CMK (cell line): ENCODE measurements around the gene CATSPERE.
"Not testable (repeated sequence)": the region's sequence is repeated elsewhere in the genome, so short reads cannot be mapped to it uniquely, and the experiment has no call there.

Experiments used
- DNase-seq: peaks from one replicate; pipeline ENCODE4 v3.0.0-alpha.2; 2010; ENCODE audit warnings: low read depth

The CATSPERE gene

DNA sequence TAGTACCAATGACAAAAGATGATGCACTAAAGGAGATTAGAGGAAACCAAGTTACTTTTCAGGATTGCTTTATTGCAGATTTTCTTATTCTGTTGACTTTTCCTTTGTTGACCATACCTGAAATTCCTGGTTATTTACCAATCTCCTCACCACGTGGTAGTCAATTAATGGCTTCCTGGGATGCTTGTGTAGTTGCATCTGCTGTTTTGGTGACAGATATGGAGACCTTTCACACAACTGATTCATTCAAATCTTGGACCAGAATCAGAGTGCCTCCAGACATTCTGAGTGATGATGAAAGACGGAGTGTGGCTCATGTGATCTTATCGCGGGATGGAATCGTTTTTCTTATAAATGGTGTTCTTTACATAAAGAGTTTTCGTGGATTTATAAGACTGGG lies 91.3 kb downstream of the CATSPERE start:
- no peak for DNase-seq

DNA sequence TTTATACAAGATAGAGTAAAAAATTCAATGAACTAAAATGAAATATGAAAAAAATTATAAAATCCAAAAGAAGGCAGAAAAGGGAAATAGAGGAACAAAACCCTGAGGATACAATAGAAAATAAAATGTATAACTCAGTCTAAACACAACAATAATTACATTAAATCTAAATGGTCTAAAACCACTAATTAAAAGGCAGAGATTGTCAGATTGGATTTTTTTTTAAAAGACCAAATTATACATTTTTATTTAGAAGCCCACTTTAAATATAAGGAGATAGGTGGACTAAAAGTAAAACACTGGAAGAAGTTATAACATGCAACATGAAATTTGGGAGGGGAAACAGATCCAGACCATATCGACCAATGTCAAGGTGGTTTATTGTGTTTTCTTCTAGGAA lies 95.2 kb downstream of the CATSPERE start:
- no peak for DNase-seq

DNA sequence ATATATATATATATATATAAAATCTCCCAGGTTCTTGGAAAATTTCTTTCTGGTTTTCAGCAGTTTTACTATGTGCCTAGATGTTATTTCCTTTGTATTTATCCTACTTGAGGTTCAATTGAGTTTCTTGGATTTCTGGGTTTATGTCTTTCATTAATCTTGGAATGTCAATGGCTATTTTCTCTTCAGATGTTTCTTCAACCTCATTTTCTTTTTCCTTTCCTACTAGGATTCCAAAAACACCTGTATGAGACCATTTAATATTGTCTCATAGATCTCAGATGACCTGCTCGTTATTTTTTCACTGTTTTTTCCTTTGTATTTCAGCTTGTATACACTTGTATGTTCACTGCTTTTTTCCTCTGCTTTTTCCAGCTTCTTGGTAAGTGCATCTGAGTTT lies 96.5 kb downstream of the CATSPERE start:
- DNase-seq, result no peak

DNA sequence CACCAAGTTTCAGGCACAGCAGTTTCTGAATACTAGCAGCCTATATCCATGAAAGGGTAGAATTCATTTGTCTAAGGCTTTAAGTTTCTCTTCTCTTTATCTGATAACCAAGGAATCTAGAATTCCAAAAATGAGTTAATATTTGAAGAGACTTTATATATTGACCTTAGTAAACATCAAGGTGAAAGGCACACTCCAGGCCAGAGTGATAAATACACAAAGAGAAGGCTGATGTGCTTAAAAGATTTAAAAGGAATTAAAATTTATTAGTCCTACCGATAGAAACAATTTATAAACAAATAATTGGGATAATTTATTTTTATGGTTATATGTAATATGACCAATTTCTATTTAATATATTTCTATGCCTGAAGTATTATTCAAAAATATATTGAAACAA lies 98.5 kb downstream of the CATSPERE start:
- DNase-seq, result no peak

DNA sequence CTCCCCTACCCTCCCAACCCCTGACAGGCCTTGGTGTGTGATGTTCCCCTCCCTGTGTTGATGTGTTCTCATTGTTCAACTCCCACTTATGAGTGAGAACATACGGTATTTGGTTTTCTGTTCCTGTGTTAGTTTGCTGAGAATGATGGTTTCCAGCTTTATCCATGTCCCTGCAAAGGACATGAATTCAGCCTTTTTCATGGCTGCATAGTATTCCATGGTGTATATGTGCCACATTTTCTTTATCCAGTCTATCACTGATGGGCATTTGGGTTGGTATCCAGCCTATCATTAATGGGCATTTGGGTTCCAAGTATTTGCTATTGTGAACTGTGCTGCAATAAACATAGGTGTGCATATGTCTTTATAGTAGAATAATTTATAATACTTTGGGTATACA lies 101.8 kb downstream of the CATSPERE start:
- not testable (repeated sequence) for DNase-seq

DNA sequence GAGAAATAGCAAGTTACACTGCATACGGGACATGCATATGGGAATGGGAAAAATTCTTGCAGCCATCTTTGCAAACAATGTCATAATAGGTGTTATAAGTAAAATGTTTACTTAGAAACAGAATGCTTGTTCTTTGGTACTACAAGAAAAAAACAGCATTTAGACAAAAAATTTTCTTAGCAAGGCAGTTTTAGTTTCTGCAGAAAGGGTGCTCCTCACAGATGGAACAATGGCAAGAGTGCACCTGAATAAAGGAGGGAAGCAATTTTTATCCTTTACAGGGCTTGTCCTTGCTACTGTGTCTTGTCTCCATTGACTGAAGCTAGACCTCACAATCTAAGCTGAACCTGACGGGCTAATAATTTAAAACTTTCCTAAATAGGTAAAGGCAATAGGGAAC lies 112.7 kb downstream of the CATSPERE start:
- no peak for DNase-seq

DNA sequence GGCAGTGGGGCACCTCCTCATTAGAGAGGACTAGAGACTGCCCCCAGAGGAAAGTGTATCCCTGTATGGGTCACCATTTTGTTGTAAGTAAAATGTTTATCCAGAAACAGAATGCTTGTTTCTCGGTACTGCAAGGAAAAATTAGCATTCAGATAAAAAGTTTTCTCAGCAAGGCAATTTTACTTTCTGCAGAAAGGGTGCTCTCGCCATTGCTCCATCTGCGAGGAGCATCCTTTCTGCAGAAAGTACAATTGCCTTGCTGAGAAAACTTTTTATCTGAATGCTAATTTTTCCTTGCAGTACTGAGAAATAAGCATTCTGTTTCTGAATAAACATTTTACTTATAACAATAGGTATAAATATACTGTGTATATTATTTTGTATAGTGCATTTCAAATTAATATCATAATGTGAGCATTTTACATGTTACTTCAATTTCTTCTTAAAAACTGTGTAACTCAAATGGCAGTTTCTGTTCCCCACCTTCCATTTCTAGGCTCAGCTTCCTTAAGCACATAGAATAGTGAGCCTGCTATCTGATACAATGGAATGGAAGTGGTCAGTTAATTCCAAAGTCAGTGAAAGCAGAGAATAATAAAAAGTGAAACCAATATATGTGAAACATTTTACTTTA lies 115.3 kb downstream of the CATSPERE start:
- no peak for DNase-seq

DNA sequence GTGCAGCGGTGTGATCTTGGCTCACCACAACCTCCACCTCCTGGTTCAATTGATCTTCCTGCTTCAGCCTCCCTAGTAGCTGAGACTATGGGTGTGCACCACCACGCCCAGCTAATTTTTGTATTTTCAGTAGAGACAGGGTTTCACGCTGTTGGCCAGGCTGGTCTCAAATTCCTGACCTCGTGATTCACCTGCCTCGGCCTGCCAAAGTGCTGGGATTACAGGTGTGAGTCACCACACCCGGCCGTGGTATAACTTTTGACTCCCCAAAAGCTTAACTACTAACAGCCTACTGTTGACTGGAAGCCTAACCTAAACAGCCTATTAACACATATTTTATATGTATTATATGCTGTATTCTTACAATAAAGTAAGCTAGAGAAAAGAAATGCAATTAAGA lies 117.1 kb downstream of the CATSPERE start:
- DNase-seq, result not testable (repeated sequence)

DNA sequence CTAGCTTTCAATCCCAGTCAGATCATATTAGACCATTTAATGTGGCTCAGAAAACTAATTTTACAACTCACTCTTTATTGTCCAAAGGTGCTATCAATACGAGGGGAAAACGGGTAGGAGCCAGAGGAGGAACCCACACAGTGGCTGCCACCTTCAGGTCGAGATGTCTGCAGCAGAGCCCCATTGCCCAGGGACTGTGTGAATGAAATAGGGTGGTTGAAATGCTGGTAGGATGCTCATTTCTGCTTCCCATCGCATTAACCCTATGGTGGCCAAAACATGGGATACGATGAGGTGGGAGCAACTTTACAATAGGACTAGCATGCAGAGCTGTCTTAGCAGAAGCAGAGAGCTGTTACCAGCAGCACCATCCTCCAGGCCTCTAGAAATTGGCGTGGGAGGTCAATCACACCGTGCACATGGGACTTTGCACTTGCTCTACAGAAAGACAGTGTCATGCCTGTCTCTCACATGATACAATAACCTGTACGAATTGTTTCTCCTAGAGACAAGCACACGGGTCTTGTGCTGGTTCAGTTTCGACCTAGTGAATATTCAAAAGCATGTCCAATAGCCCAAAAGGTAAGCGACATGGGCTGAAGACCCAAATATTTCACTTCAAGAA lies 122.4 kb downstream of the CATSPERE start:
- no peak for DNase-seq

DNA sequence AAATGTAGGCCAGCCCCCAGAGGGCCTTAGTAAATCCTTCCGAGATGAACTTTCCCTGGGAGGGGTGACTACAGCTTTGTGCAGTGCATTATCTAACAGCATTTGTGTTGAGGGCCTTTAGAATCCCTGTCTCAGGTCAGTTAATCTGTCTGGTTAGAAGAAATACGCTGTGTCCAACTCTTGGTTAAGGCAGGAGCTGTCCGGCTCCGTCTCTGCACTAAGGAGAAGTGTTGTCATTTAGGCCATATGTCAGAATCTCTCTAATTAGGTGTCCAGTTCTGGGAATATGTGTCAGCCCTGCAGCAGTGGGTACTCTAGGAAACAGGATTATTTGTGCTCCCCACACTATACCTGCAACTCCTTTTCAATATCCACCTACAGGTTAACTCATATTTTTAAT lies 124.8 kb downstream of the CATSPERE start:
- DNase-seq, result no peak

DNA sequence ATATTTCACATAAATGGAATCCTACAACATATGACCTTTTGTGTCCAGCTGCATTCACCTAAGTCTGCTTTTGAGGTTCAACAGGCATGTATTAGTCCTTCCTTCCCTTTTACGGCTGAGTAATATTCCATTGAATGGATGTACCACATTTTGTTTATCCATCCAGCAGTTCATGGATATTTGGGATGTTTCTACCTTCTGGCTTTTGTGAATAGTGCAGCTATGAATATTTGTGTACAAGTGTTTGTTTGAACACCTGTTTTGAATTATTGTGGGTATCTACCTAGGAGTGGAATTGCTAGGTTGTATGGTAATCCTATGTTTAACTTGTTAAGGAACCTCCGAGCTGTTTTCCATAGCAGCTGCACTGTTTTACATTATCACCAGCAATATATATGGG lies 129.6 kb downstream of the CATSPERE start:
- no peak for DNase-seq

DNA sequence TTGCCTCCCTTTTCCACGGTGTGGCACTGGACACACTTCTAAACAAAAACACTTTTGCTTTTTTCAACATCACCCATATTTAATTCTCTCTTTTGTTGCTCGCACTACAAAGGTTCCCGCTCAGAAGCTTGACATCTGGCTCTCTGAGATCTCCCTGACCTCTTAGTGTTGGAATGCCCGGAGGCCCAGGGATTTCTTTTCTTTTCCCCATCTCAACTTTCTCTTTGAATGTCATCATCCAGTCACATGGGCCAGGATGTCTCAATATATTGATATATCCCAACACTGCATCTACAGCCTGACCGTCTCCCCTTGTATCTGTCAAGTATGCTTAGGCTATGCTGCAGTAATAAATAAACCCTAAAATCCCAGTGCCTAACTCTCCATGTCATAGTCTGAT lies 137.5 kb downstream of the CATSPERE start:
- no peak for DNase-seq

DNA sequence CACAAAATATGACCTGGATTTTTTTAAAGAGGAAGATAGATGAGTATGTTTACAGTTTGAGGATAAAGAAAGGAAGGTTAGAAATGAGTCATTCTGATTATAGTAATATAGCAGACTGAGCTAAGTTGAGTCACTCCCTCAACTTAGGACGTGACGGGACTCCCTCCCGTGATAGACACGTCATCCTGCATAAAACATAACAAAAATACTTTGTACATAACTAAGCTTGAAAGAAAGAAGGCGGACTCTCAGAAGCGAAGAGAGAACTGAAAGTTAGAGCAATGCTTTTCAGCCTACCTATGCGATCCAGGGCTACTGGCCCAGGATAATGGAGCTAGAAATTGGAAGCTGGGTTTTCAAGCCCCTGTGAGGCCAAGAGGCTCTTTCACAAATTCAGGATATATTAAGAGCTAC lies 138.9 kb downstream of the CATSPERE start:
- DNase-seq, result no peak

DNA sequence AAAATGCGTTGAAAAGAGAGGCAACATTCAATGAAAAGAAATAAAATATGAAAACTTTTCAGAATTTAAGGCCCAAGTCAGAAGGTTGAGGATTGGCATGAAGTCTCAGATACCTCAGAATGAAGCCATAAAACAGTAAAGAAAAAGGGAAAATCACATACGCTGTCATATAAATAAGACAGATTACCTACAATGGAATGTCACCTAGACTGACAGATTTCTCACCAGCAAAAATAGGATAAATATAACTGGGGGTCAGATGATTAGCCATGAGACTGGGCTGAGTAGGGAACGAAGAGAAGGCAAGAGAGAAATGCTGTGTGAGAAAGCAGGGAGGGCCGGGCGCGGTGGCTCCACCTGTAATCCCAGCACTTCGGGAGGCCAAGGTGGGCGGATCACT lies 140.3 kb downstream of the CATSPERE start:
- no peak for DNase-seq

DNA sequence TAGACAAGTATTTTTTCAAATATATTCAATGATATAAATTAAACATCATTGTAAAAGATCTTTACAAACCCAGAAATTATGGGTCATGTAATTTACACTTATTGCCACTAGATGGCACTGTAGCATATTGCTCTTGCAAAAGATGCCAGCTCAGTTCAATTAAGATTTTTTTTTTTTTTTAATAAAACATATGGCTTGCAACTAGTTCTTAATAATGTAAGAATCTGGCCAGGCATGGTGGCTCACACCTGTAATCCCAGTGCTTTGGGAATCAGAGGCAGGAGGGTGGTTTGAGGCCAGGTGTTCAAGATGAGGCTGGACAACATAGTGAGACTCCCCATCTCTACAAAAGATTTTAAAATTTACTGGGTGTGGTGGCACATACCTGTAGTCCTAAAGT lies 142.4 kb downstream of the CATSPERE start:
- DNase-seq, result no peak

DNA sequence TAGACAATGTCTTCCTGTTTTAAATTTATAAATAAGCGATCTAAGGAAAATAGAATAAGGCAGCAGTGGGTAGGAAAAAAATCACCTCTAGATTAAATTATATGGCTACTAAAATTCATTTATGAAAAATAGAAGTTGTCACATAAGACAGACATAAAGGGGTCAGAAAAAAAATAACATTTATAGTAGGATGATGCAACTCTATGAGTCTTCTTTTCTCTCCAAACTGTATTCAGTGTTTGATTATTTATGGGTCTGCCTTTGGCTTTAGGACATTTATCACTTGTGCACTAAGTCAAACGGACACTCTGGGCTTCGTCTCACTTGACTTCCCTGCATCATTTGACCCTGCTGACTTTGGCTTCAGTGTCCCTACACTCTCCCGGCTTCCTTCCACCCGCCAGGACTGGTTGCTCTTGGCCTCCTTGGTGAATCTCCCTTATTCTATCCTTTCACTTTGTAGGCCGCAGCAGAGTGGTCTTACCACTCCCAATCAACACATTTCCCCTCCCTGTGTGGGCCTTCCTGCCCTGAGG lies 144.8 kb downstream of the CATSPERE start:
- DNase-seq, result no peak

DNA sequence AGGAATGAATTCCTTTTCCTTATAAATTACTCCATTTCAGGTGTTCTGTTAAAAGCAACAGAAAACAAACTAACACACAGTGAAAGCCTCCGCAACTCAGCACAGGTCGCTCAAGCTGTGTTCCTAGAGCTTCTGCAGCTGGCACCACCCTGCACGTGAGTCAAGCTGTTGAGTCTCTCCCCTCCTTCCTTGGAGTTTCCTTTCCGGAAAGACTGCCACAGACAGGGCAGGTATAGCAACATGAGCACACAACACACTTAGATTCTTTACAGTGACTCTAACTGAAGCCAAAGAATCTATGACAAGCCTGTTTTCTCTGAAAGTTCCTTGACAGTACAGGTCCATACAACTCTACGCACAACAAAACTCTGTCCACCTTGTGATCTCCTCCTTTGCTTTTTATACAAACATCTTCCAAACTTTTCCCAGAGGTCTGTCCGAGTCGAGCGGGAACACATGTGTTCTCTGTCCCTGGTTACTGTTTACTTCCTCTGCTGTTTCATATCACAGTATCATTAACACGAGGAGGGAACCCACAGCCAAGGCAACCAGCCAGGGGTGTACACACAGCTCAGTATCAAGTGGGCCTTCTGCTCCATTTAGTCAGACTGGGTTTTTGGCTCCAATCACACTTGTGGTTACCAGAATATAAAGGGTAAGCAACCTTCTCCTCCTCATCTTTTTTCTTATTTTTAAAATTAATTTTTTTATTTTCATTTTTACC lies 153.2 kb downstream of the CATSPERE start:
- DNase-seq, result no peak

DNA sequence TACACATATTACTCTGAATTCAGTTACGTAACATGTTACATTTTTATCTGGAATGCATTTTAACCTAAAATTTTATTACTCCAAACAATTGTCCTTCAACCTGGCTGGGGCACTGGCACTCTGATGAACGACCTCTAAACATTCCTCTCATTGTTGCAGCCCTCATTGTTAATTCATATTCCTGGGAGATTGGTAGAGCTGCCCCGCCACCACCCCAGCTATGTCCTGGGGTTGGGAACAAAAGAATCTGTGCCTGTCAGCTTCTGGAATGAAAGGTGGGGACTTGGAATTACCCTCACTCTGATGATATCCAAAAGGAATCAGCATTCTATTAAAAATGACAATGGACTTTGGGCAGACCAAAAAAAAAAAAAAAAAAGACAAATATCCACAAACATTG lies 153.8 kb downstream of the CATSPERE start:
- DNase-seq, result no peak

DNA sequence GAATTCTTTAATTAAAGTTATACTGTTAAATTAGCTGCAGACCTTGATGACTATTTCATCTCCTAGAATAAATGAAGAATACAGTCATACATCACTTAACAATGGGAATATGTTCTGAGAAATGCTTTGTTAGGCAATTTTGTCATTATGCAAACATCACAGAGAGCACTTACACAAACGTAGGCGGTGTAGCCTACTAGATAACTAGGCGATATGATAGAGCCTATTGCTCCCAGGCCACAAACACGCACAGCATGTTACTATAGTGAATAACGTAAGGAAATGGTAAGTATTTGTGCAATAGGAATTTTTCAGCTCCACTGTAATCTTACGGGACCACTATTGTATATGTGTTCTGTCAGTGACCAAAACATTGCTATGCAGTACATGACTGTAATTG lies 154.2 kb downstream of the CATSPERE start:
- no peak for DNase-seq

DNA sequence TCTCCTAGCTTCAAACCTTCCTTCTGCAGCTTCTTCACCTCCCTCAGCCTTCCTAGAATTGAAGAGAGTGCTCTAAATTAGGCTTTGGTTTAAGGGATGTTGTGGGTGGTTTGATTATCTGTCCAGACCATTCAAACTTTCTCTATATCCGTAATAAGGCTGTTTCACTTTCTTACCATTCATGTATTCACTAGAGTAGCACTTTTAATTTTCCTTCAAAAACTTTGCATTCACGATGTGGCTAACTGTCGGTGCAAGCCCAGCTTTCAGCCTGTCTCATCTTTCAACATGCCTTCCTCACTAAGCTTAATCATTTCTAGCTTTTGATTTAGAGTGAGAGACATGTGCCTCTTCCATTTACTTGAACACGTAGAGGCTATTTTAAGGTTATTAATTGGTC lies 165.6 kb downstream of the CATSPERE start:
- no peak for DNase-seq

DNA sequence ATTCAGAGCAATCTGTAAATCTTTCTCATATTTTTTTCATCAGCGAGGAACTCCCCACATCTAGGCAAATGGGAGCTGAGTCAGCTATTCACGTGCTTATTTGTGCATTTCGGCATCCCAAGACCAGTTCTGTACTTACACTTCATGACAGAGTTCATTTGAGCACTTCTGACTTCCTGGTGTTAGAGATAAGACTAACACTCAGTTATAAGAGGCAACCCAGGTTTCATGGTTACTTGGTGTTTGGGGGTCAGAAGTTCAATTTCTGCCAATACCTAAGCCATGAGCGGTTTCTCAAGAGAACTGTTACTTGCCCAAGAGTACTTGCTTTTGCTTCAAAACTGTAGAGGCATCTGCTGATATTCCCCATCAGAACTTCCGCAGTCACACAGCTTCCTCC lies 167.7 kb downstream of the CATSPERE start:
- DNase-seq, result no peak

DNA sequence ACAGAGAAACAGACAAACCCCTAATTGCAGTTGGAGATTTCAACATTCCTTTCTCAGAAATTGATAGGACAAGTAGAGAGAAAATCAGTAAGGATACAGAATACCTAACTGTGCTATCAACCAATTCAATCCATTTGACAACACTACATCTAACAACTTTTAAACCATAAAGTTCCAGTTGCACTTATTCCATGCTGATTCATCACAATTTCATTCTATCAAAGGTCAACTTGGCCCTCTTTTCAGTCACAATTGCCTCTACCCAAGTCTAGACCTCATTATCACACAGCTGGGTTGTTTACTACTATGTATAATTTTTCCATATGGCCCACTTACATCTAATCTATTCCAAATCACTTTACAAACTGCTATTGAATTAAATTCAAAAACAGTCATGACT lies 172.1 kb downstream of the CATSPERE start:
- DNase-seq, result no peak

DNA sequence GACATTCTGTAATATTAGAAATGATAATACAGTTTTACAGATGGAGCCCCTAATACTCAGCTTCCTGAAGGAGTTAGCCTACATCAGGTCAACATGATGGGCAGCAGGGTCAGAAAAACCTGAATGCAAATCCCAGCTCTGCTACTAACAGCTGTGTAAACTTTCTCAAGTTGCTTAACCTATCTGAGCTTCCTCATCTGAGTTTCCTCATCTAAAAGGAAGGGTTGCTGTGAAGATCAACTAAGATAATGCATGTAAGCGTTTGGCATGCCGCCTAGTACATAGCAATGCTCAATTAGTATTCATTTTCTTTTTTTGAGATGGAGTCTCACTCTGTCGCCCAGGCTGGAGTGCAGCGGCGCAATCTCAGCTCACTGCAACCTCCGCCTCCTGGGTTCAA lies 173.5 kb downstream of the CATSPERE start:
- DNase-seq, result no peak
